GM12875 (cell line): Measurements from ENCODE around the gene BTF3L4.
A peak's percentile ranks its signal among the peaks of the same experiment; 100 is the strongest.

Experiments used
- H3K4me3 ChIP-seq: one replicate; pipeline ENCODE4 v1.5.1; 2011; ENCODE audit warnings: low read depth, low read length, control low read depth
- TF ChIP-seq, protein P1 (sequence below): IDR thresholded peaks from 2 replicates; pipeline ENCODE4 v1.5.1; 2011; ENCODE audit warnings: low read depth, mild to moderate bottlenecking, control low read depth, inconsistent platforms, low read length, moderate library complexity, borderline replicate concordance; ENCODE audit not compliant: insufficient read depth

BTF3L4 gene

DNA sequence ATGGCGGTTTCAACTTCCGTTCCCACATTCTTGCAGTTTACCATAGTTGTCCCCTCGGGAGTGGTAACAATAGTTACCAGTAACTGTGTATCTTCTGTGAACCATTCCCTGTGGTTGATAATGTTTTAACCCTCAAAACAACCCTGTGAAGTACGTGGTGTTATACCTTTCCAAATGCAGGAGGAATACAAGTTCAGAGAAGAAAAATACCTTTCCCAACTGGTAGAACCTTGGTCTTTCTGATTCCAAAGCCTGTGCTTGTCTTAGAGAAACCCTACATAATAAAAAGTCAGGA, 789 bp downstream of the BTF3L4 start:
- H3K4me3 ChIP-seq: peak overlapping the region; percentile 70
- TF ChIP-seq, protein P1, sequence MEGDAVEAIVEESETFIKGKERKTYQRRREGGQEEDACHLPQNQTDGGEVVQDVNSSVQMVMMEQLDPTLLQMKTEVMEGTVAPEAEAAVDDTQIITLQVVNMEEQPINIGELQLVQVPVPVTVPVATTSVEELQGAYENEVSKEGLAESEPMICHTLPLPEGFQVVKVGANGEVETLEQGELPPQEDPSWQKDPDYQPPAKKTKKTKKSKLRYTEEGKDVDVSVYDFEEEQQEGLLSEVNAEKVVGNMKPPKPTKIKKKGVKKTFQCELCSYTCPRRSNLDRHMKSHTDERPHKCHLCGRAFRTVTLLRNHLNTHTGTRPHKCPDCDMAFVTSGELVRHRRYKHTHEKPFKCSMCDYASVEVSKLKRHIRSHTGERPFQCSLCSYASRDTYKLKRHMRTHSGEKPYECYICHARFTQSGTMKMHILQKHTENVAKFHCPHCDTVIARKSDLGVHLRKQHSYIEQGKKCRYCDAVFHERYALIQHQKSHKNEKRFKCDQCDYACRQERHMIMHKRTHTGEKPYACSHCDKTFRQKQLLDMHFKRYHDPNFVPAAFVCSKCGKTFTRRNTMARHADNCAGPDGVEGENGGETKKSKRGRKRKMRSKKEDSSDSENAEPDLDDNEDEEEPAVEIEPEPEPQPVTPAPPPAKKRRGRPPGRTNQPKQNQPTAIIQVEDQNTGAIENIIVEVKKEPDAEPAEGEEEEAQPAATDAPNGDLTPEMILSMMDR: no peak

DNA sequence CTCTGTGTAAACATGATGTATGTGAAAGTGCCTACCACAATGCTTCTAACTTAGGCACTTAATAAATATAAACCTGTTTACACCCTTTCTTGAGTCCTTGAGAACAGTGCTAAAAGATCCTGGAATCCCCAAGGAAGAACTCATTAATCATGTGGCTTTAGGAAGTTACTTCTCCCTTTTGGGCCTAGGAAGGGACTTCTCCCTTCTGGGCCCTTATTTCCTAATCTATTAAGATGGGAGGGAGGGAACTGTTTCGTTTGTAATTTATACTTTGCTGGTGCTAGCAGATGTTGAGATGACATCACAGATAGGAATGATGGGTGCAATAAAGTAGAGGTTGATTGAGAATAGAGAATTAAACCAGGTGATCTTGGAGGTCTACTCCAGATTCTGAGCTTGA, 1.2 kb downstream of the BTF3L4 start:
- TF ChIP-seq, protein P1: no peak
- H3K4me3 ChIP-seq: peak overlapping the region; percentile 70

DNA sequence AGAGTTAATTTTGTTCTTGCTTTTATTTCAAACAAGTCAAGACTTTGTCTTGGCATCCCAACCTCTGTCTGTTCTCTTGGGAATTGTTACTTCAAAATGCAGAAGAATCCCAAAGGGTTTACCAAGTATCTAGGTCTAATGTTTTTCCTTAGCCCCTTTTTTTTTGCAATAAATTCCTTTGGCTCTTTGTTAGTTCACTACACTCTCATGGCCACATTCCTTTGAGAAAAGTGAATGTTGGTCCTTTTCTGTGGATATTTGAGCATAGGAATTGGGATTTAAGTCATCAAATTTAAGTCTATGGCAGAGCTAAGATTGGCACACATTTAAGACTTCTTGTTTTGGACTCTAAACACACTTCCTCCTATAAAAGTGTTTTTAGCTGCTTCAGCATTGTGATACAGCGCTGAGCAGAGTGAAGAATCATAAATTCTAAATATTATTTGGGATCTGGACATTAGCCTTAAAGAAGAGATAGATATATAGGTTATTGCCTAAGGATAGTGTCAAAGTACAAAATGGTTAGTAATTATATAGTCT, 1.9 kb downstream of the BTF3L4 start:
- H3K4me3 ChIP-seq: no peak overlapping the region
- TF ChIP-seq, protein P1: no peak

DNA sequence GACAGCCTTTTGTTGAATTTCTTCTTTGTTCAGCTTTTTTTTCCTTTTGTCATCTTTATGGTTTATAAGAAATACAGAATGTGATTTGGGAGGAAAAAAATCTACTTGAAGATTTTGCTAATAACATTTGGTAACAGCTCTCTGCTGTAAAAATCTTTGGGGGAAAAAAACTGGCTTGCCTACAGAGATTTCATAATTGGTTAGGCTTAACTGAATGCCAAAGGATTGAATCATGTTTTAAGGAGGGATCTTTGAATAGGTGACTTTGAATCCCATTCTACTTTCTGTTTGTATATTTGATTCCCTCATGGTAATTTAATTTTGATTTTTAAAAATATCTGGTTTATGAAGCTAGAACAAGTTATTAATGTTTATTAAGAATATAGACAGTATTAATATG, 3.2 kb downstream of the BTF3L4 start:
- no peak overlapping the region for H3K4me3 ChIP-seq
- TF ChIP-seq, protein P1: no peak

DNA sequence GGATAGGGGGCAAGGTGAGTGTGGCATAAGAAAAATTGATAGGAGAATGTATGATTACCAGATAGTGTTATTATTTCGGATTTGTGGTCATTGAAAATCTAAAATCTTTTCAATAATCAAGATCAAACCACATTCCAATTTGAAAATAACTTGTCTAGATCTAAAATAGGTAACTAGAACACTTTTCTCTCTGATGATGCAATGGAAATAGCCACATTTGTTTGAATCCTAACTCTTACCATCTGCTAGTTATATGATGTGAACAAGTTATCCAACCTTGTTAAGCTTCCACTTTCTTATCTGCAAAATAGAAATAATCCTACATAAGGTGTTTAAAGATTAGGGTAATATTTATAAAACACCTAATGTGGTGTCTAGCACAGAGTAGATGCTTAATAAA, 3.8 kb downstream of the BTF3L4 start:
- H3K4me3 ChIP-seq: no peak overlapping the region
- TF ChIP-seq, protein P1: no peak

DNA sequence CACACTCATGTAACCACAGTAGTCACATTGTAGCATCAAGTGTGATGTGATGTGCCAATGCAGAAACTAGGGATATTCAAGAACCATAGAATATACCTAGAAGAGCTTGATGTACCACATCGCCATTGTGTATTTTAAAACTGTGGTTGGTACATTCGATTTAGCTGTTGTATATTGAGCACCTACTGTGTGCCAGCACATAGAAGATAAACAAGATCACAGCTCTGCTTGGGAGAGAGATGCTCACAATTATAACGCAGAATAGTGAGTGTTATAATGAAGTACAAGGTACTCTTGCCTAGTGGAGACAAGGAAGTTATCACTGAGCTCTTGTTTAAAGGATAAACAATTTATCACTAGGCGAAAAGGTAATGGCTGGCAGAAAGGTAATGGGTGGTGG, 4.7 kb downstream of the BTF3L4 start:
- TF ChIP-seq, protein P1: no peak

DNA sequence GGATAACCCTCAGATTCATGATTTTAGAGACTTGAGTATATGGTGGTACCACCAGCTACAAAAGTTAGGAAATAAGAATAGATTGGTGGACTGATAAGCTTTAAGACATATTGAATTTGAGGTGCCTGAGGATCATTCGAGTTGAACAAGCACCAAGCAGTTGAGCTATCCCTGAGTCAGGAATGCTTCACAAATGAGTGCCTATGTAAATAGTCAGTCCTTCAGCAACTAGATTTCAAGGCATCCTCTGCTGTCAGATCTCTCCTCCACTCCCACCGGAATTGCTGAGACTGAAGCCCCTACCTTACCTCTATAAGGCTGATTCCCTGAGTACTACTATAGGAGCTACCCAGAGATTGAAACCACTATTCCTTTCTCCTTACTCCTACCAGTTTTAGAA, 7.1 kb downstream of the BTF3L4 start:
- H3K4me3 ChIP-seq: no peak overlapping the region
- TF ChIP-seq, protein P1: no peak

More for the DNA sequence above, 4.7 kb downstream of the BTF3L4 start:
- H3K4me3 ChIP-seq: no peak overlapping the region
